HepG2 (cell line): Measurements from ENCODE around the gene INTS15. TPM values are rescaled to one million over a fixed set of nuclear protein-coding genes. Genes with fewer than 3 reads are reported as not detected.

ENCODE experiments used
- ATAD3A ChIP-seq: sonication (generic); formaldehyde crosslinking; IDR thresholded peaks from 2 replicates; pipeline ENCODE4 v1.4.0; 2020; ENCODE audit warnings: missing genetic modification reagents
- FOSL2 ChIP-seq: sonication (generic); formaldehyde crosslinking; IDR thresholded peaks from 2 replicates; pipeline ENCODE4 v1.4.0; 2020; ENCODE audit warnings: missing genetic modification reagents
- GFI1 ChIP-seq: sonication (generic); formaldehyde crosslinking; IDR thresholded peaks from 2 replicates; pipeline ENCODE4 v1.5.0; 2020; ENCODE audit warnings: missing genetic modification reagents, mild to moderate bottlenecking, borderline replicate concordance
- HHEX ChIP-seq: IDR thresholded peaks from 2 replicates; pipeline ENCODE4 v1.6.1; 2016; ENCODE audit warnings: control low read depth
- HMG20A ChIP-seq: IDR thresholded peaks from 2 replicates; pipeline ENCODE4 v1.6.1; 2016; ENCODE audit warnings: borderline replicate concordance
- MAFF ChIP-seq: IDR thresholded peaks from 2 replicates; pipeline ENCODE4 v1.6.1; 2011; ENCODE audit warnings: low read depth, low read length, improper control_type of control experiment
- NFKB2 ChIP-seq: sonication (generic); formaldehyde crosslinking; IDR thresholded peaks from 2 replicates; pipeline ENCODE4 v1.4.0; 2020; ENCODE audit warnings: missing genetic modification reagents, borderline replicate concordance
- RBFOX2 ChIP-seq: fragments of 200-400 bp; formaldehyde crosslinking; IDR thresholded peaks from 2 replicates; pipeline ENCODE4 v1.6.1; 2017; ENCODE audit warnings: low read depth, mild to moderate bottlenecking, low read length
- SOX13 ChIP-seq, 3 experiments: fragments of 450-650 bp in 1 of 3; sonication (generic) in 1 of 3; formaldehyde crosslinking in 1 of 3; IDR thresholded peaks in 2 of 3; conservative IDR thresholded peaks in 1 of 3; 2 replicates each; pipeline versions ENCODE4 v1.5.0 to v1.6.1; 2016 to 2020; ENCODE audit warnings: antibody characterized with exemption in 1 of 3, mild to moderate bottlenecking in 1 of 3, missing compliant biosample characterization in 1 of 3, missing genetic modification reagents in 1 of 3, moderate library complexity in 1 of 3
- SRF ChIP-seq: IDR thresholded peaks from 2 replicates; pipeline ENCODE4 v1.6.1; 2011; ENCODE audit warnings: mild to moderate bottlenecking, low read depth, low read length, moderate library complexity
- ZNF20 ChIP-seq: sonication (generic); formaldehyde crosslinking; IDR thresholded peaks from 2 replicates; pipeline ENCODE4 v1.4.0; 2020; ENCODE audit warnings: mild to moderate bottlenecking, moderate library complexity, missing genetic modification reagents
- ZNF766 ChIP-seq: sonication (generic); formaldehyde crosslinking; IDR thresholded peaks from 2 replicates; pipeline ENCODE4 v1.5.0; 2020; ENCODE audit warnings: missing genetic modification reagents, borderline replicate concordance
- polyA plus RNA-seq, 8 experiments: library from polyadenylated mRNA; depleted of rRNA in 3 of 8; stranded (reverse) in 7 of 8; unstranded in 1 of 8; fragments of >200 nt; fragmentation: Illumina TruSeq in 4 of 8; extraction: Trizol in 4 of 8; gene quantifications; 2 replicates each; pipeline versions ENCODE4 v1.2.1 to v1.2.3, GENCODE V29; 2011 to 2016; ENCODE audit warnings: low read depth in 4 of 8, missing spikeins in 1 of 8, mixed read lengths in 1 of 8; ENCODE audit not compliant: insufficient read depth in 1 of 8
- total RNA-seq, 5 experiments: library from RNA; depleted of rRNA; stranded (reverse); fragments of >200 nt; fragmentation: Illumina TruSeq; extraction: Trizol; gene quantifications; 2 replicates each; pipeline ENCODE4 v1.2.3, GENCODE V29; 2016; ENCODE audit warnings: low read depth in 1 of 5
- TF ChIP-seq, protein P1 (sequence below): sonication (generic); formaldehyde crosslinking; IDR thresholded peaks from one replicate; pipeline ENCODE4 v1.5.1; 2020; ENCODE audit warnings: mild to moderate bottlenecking, missing genetic modification reagents; ENCODE audit errors: not compliant biosample characterization
- TF ChIP-seq, protein P2 (sequence below): sonication (generic); formaldehyde crosslinking; IDR thresholded peaks from 2 replicates; pipeline ENCODE4 v1.5.0; 2020; ENCODE audit warnings: mild to moderate bottlenecking, missing genetic modification reagents, borderline replicate concordance
- TF ChIP-seq, protein P3 (sequence below): sonication (generic); formaldehyde crosslinking; IDR thresholded peaks from 2 replicates; pipeline ENCODE4 v1.8.1; 2023; ENCODE audit warnings: mild to moderate bottlenecking, missing genetic modification reagents
- TF ChIP-seq, protein P4 (sequence below): sonication (generic); formaldehyde crosslinking; IDR thresholded peaks from 2 replicates; pipeline ENCODE4 v1.8.0; 2022; ENCODE audit warnings: mild to moderate bottlenecking, missing genetic modification reagents, moderate library complexity

INTS15 gene
- total and polyA plus RNA-seq, 2 of the 13 experiments (the other 11 are each of a cell fraction or from before 2014, with no cell fraction given): 16.3 to 25.7 TPM

- TF ChIP-seq, protein P1, sequence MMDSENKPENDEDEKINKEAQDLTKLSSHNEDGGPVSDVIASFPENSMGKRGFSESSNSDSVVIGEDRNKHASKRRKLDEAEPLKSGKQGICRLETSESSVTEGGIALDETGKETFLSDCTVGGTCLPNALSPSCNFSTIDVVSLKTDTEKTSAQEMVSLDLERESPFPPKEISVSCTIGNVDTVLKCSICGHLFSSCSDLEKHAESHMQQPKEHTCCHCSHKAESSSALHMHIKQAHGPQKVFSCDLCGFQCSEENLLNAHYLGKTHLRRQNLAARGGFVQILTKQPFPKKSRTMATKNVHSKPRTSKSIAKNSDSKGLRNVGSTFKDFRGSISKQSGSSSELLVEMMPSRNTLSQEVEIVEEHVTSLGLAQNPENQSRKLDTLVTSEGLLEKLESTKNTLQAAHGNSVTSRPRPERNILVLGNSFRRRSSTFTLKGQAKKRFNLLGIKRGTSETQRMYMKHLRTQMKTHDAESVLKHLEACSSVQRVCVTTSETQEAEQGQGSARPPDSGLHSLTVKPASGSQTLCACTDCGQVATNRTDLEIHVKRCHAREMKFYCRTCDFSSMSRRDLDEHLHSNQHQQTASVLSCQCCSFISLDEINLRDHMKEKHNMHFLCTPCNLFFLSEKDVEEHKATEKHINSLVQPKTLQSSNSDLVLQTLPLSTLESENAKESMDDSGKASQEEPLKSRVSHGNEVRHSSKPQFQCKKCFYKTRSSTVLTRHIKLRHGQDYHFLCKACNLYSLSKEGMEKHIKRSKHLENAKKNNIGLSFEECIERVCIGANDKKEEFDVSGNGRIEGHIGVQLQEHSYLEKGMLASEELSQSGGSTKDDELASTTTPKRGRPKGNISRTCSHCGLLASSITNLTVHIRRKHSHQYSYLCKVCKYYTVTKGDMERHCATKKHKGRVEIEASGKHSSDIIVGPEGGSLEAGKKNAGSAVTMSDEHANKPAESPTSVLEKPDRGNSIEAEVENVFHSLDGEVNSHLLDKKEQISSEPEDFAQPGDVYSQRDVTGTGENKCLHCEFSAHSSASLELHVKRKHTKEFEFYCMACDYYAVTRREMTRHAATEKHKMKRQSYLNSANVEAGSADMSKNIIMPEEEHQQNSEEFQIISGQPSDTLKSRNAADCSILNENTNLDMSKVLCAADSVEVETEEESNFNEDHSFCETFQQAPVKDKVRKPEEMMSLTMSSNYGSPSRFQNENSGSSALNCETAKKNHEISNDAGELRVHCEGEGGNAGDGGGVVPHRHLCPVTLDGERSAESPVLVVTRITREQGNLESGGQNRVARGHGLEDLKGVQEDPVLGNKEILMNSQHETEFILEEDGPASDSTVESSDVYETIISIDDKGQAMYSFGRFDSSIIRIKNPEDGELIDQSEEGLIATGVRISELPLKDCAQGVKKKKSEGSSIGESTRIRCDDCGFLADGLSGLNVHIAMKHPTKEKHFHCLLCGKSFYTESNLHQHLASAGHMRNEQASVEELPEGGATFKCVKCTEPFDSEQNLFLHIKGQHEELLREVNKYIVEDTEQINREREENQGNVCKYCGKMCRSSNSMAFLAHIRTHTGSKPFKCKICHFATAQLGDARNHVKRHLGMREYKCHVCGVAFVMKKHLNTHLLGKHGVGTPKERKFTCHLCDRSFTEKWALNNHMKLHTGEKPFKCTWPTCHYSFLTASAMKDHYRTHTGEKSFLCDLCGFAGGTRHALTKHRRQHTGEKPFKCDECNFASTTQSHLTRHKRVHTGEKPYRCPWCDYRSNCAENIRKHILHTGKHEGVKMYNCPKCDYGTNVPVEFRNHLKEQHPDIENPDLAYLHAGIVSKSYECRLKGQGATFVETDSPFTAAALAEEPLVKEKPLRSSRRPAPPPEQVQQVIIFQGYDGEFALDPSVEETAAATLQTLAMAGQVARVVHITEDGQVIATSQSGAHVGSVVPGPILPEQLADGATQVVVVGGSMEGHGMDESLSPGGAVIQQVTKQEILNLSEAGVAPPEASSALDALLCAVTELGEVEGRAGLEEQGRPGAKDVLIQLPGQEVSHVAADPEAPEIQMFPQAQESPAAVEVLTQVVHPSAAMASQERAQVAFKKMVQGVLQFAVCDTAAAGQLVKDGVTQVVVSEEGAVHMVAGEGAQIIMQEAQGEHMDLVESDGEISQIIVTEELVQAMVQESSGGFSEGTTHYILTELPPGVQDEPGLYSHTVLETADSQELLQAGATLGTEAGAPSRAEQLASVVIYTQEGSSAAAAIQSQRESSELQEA (CRISPR knock-in tag): no peak
- TF ChIP-seq FOSL2 (CRISPR knock-in tag): 0 out of 2 replicates have a peak, but pooled peaks have one; percentile 5
- no peak for TF ChIP-seq ZNF20 (CRISPR knock-in tag)
- TF ChIP-seq SOX13 (IDR thresholded peaks at IDR 0.05): no peak
- no peak for TF ChIP-seq SOX13 (CRISPR knock-in tag; conservative IDR thresholded peaks at IDR 0.05 in 1 of 2, IDR thresholded peaks at IDR 0.05 in 1 of 2)
- TF ChIP-seq, protein P2, sequence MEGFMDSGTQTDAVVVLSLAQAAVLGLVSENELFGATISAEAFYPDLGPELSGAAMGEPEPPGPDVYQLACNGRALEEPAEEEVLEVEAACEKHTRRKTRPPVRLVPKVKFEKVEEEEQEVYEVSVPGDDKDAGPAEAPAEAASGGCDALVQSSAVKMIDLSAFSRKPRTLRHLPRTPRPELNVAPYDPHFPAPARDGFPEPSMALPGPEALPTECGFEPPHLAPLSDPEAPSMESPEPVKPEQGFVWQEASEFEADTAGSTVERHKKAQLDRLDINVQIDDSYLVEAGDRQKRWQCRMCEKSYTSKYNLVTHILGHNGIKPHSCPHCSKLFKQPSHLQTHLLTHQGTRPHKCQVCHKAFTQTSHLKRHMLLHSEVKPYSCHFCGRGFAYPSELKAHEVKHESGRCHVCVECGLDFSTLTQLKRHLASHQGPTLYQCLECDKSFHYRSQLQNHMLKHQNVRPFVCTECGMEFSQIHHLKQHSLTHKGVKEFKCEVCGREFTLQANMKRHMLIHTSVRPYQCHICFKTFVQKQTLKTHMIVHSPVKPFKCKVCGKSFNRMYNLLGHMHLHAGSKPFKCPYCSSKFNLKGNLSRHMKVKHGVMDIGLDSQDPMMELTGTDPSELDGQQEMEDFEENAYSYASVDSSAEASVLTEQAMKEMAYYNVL (CRISPR knock-in tag): no peak
- no peak for TF ChIP-seq SRF
- TF ChIP-seq HMG20A (CRISPR knock-in tag): no peak
- TF ChIP-seq MAFF: no peak
- no peak for TF ChIP-seq ZNF766 (CRISPR knock-in tag)
- no peak for TF ChIP-seq NFKB2 (CRISPR knock-in tag)
- TF ChIP-seq, protein P3, sequence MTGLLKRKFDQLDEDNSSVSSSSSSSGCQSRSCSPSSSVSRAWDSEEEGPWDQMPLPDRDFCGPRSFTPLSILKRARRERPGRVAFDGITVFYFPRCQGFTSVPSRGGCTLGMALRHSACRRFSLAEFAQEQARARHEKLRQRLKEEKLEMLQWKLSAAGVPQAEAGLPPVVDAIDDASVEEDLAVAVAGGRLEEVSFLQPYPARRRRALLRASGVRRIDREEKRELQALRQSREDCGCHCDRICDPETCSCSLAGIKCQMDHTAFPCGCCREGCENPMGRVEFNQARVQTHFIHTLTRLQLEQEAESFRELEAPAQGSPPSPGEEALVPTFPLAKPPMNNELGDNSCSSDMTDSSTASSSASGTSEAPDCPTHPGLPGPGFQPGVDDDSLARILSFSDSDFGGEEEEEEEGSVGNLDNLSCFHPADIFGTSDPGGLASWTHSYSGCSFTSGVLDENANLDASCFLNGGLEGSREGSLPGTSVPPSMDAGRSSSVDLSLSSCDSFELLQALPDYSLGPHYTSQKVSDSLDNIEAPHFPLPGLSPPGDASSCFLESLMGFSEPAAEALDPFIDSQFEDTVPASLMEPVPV (CRISPR knock-in tag): no peak
- no peak for TF ChIP-seq HHEX (CRISPR knock-in tag)
- TF ChIP-seq, protein P4, sequence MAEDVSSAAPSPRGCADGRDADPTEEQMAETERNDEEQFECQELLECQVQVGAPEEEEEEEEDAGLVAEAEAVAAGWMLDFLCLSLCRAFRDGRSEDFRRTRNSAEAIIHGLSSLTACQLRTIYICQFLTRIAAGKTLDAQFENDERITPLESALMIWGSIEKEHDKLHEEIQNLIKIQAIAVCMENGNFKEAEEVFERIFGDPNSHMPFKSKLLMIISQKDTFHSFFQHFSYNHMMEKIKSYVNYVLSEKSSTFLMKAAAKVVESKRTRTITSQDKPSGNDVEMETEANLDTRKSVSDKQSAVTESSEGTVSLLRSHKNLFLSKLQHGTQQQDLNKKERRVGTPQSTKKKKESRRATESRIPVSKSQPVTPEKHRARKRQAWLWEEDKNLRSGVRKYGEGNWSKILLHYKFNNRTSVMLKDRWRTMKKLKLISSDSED: no peak
- no peak for TF ChIP-seq ATAD3A
- TF ChIP-seq RBFOX2: 0 out of 2 replicates have a peak, but pooled peaks have one; percentile 18
- no peak for TF ChIP-seq GFI1 (CRISPR knock-in tag)
These were observed 18.6 kb upstream of the INTS15 start (continued) for GRCh38 chr7:6571160-6571779.
